Keratinocyte (primary cell): ENCODE measurements around the gene CORO2B. TPM values are rescaled to one million over a fixed set of nuclear protein-coding genes. Genes with fewer than 3 reads are reported as not detected.

Experiments
- DNase-seq: peaks from one replicate; pipeline ENCODE4 v3.0.0-alpha.2; 2011; ENCODE audit warnings: low read depth, missing footprints, low spot score
- FAIRE-seq: peaks from 2 replicates; lab custom pipeline; 2011; peaks lifted over from hg19 to GRCh38; lab: Jason Lieb, UNC
- H2AFZ ChIP-seq: 2 replicates; pipeline ENCODE4 v1.6.0; 2012; ENCODE audit warnings: low read length, control low read depth, inconsistent platforms; ENCODE audit not compliant: control insufficient read depth
- H3K27ac ChIP-seq: 2 replicates; pipeline ENCODE4 v1.5.1; 2011; ENCODE audit warnings: low read length; ENCODE audit not compliant: control insufficient read depth, insufficient read depth
- H3K27me3 ChIP-seq: 3 replicates; pipeline ENCODE4 v1.6.0; 2011; ENCODE audit warnings: low read length; ENCODE audit not compliant: control insufficient read depth, insufficient read depth; ENCODE audit errors: extremely low read depth
- H3K36me3 ChIP-seq, 2 experiments: 2 replicates in 1 of 2; 3 replicates in 1 of 2; pipeline ENCODE4 v1.5.1; 2011; ENCODE audit warnings: low read length in 2 of 2, mild to moderate bottlenecking in 1 of 2; ENCODE audit not compliant: control insufficient read depth in 2 of 2, insufficient read depth in 2 of 2; ENCODE audit errors: extremely low read depth in 1 of 2
- H3K4me1 ChIP-seq: 3 replicates; pipeline ENCODE4 v1.5.1; 2011; ENCODE audit warnings: low read length; ENCODE audit not compliant: control insufficient read depth, insufficient read depth; ENCODE audit errors: extremely low read depth
- H3K4me2 ChIP-seq: 3 replicates; pipeline ENCODE4 v1.6.0; 2011; ENCODE audit warnings: low read depth, low read length; ENCODE audit not compliant: control insufficient read depth, insufficient read depth; ENCODE audit errors: extremely low read depth
- H3K4me3 ChIP-seq, 3 experiments: fragments of 200-600 bp in 1 of 3; sonication (generic) in 1 of 3; 2 replicates in 2 of 3; 3 replicates in 1 of 3; pipeline ENCODE4 v1.5.1; 2011 to 2016; ENCODE audit warnings: low read length in 3 of 3, mild to moderate bottlenecking in 3 of 3, control low read depth in 2 of 3, inconsistent platforms in 1 of 3, low read depth in 1 of 3, mixed read lengths in 1 of 3, mixed run types in 1 of 3, moderate library complexity in 1 of 3; ENCODE audit not compliant: control insufficient read depth in 2 of 3, insufficient read depth in 2 of 3; ENCODE audit errors: extremely low read depth in 1 of 3
- H3K79me2 ChIP-seq: 2 replicates; pipeline ENCODE4 v1.6.0; 2012; ENCODE audit warnings: low read length; ENCODE audit not compliant: control insufficient read depth, insufficient read depth
- H3K9ac ChIP-seq: 3 replicates; pipeline ENCODE4 v1.6.0; 2011; ENCODE audit warnings: low read length; ENCODE audit not compliant: control insufficient read depth, insufficient read depth; ENCODE audit errors: extremely low read depth
- H3K9me1 ChIP-seq: 3 replicates; pipeline ENCODE4 v1.6.0; 2011; ENCODE audit warnings: low read length; ENCODE audit not compliant: control insufficient read depth, insufficient read depth; ENCODE audit errors: extremely low read depth
- H3K9me3 ChIP-seq: 2 replicates; pipeline ENCODE4 v1.5.1; 2012; ENCODE audit warnings: low read depth, low read length; ENCODE audit not compliant: control insufficient read depth
- H4K20me1 ChIP-seq: 3 replicates; pipeline ENCODE4 v1.6.0; 2011; ENCODE audit warnings: low read length; ENCODE audit not compliant: control insufficient read depth, insufficient read depth; ENCODE audit errors: extremely low read depth
- EZH2 ChIP-seq: IDR thresholded peaks from one replicate; pipeline ENCODE4 v1.6.1; 2012; ENCODE audit warnings: inconsistent platforms, mild to moderate bottlenecking, low read length, moderate library complexity
- dilution Hi-C: fragments of 300-500 bp; cut with MboI; formaldehyde crosslinking; loops from one replicate; pipeline ENCODE4 v1.7.0; 2020; ENCODE audit warnings: low sequenced_read_pairs; ENCODE audit not compliant: extremely low pct_ligation_motif_present
- polyA plus RNA-seq, 5 experiments: library from polyadenylated mRNA; depleted of rRNA in 3 of 5; stranded (reverse) in 3 of 5; stranded (forward) in 1 of 5; unstranded in 1 of 5; fragments of >200 nt; gene quantifications; 1 replicate in 1 of 5; 2 replicates in 3 of 5; 3 replicates in 1 of 5; pipeline versions ENCODE4 v1.2.1 to v1.2.3, GENCODE V29; 2011 to 2012; ENCODE audit warnings: missing spikeins in 2 of 5, low read depth in 1 of 5, low replicate concordance in 1 of 5
- TF ChIP-seq, protein P1 (sequence below), 3 experiments: IDR thresholded peaks in 1 of 3; conservative IDR thresholded peaks in 1 of 3; optimal IDR thresholded peaks in 1 of 3; 2 replicates in 2 of 3; 3 replicates in 1 of 3; pipeline versions ENCODE3 to v1.5.1; 2011; ENCODE audit warnings: low read length in 3 of 3, mild to moderate bottlenecking in 3 of 3, moderate library complexity in 2 of 3, control low read depth in 1 of 3, inconsistent platforms in 1 of 3; ENCODE audit not compliant: insufficient read depth in 2 of 3; ENCODE audit errors: extremely low read depth in 1 of 3

CORO2B gene
- polyA plus RNA-seq, 1 donor (not counting 4 experiments of a cell fraction or from before 2014, with no cell fraction given) = 0.13 TPM

DNA sequence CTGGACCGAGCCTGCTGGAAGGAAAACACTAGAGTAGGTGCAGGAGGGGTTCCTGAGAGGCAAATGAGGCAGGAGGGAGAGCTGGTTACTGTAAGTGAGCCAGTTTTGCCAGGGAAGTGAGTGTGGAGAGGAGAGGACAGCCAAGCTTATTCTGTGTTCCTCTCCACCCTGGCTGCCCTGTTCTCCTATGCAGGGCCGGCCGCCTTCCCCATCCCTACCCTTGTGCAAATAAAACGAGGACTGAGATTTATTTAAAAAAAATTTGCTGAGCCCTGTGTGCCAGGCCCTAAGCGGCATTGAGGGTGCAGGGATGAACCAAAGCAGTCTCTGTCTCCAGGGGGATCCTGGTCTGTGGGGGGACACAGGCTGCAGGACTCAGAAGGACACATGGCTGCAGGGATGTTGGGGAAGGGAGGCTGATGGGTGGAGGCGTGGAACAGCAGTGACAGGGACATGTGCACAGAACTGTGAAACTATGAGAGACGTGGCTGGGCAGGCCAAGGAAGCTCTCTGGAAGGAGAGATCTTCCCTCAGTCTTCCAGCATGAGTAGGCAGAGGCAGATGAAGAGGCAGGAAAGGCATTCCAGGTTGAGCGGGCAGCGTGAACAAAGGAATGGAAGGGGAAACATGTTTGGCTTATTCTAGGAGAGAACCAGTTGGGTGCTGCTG lies 12.1 kb downstream of the CORO2B start:
- no peaks in the 10 kb centered on the region for H3K9me1 ChIP-seq
- DNase-seq (no peak), FAIRE-seq (no peak)
- no peak overlapping the region for H3K4me3 ChIP-seq
- no peak overlapping the region for H3K27ac ChIP-seq
- H3K36me3 ChIP-seq = no peaks in the 10 kb centered on the region
- no peak overlapping the region for H3K9ac ChIP-seq
- H3K4me2 ChIP-seq = no peak overlapping the region
- H3K9me3 ChIP-seq = no peaks in the 10 kb centered on the region
- H3K27me3 ChIP-seq = peaks cover 6% of the 10 kb centered on the region
- no peak for TF ChIP-seq EZH2
- TF ChIP-seq, protein P1, sequence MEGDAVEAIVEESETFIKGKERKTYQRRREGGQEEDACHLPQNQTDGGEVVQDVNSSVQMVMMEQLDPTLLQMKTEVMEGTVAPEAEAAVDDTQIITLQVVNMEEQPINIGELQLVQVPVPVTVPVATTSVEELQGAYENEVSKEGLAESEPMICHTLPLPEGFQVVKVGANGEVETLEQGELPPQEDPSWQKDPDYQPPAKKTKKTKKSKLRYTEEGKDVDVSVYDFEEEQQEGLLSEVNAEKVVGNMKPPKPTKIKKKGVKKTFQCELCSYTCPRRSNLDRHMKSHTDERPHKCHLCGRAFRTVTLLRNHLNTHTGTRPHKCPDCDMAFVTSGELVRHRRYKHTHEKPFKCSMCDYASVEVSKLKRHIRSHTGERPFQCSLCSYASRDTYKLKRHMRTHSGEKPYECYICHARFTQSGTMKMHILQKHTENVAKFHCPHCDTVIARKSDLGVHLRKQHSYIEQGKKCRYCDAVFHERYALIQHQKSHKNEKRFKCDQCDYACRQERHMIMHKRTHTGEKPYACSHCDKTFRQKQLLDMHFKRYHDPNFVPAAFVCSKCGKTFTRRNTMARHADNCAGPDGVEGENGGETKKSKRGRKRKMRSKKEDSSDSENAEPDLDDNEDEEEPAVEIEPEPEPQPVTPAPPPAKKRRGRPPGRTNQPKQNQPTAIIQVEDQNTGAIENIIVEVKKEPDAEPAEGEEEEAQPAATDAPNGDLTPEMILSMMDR (optimal IDR thresholded peaks at IDR 0.05 in 1 of 3, IDR thresholded peaks at IDR 0.05 in 1 of 3, conservative IDR thresholded peaks at IDR 0.05 in 1 of 3; ENCODE audit: extremely low read depth in 1 of 3, insufficient read depth in 2 of 3, low read length in 3 of 3) = no peak
- H3K79me2 ChIP-seq = no peaks in the 10 kb centered on the region
- H2AFZ ChIP-seq = no peak overlapping the region
- peaks cover 9% of the 10 kb centered on the region for H3K4me1 ChIP-seq
- dilution Hi-C loops = no loop called here
- no peaks in the 10 kb centered on the region for H4K20me1 ChIP-seq

DNA sequence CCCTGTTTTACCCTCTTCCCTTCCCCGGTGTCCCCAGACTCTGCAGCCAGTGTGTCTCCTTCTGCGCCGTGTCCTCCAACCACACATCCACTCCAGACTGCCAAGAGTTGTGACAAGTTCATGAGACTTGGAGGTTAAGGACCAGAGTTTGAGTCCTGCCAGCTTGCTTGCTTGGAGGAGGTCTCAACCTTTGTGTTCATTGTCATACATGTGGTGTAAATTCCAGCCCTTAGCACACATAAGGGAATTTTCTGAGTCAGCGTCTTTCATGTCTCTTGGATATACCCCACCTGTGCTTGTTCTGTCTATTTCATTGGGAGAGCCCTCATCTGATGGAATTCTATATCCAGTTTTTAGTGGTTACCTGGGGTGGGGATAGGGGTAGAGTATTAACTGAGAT lies 13.3 kb downstream of the CORO2B start:
- no peaks in the 10 kb centered on the region for H3K4me1 ChIP-seq
- no peak overlapping the region for H3K9ac ChIP-seq
- H3K27ac ChIP-seq = no peak overlapping the region
- no peaks in the 10 kb centered on the region for H4K20me1 ChIP-seq
- no peaks in the 10 kb centered on the region for H3K36me3 ChIP-seq
- H3K27me3 ChIP-seq = peaks cover 6% of the 10 kb centered on the region
- no peak overlapping the region for H3K4me3 ChIP-seq
- no peak overlapping the region for H2AFZ ChIP-seq
- no peaks in the 10 kb centered on the region for H3K79me2 ChIP-seq
- dilution Hi-C loops = no loop called here
- H3K4me2 ChIP-seq = no peak overlapping the region
- no peaks in the 10 kb centered on the region for H3K9me1 ChIP-seq
- TF ChIP-seq, protein P1 (optimal IDR thresholded peaks at IDR 0.05 in 1 of 3, IDR thresholded peaks at IDR 0.05 in 1 of 3, conservative IDR thresholded peaks at IDR 0.05 in 1 of 3; ENCODE audit: extremely low read depth in 1 of 3, insufficient read depth in 2 of 3, low read length in 3 of 3) = no peak
- no peak for TF ChIP-seq EZH2
- DNase-seq = no peak
- FAIRE-seq = no peak
- no peaks in the 10 kb centered on the region for H3K9me3 ChIP-seq
